HUES48 (cell line): ENCODE results near the gene ISCA1.

ENCODE experiments used
- H3K27ac ChIP-seq: one replicate; pipeline ENCODE4 v1.7.0; 2013; ENCODE audit warnings: low read depth, low read length, inconsistent platforms
- H3K27me3 ChIP-seq: 2 replicates; pipeline ENCODE4 v1.6.1; 2013; ENCODE audit warnings: mild to moderate bottlenecking, low read length; ENCODE audit not compliant: control insufficient read depth, insufficient read depth
- H3K36me3 ChIP-seq: 2 replicates; pipeline ENCODE4 v1.6.1; 2013; ENCODE audit warnings: low read length; ENCODE audit not compliant: control insufficient read depth, insufficient read depth
- H3K4me1 ChIP-seq: 2 replicates; pipeline ENCODE4 v1.6.1; 2013; ENCODE audit warnings: mild to moderate bottlenecking, low read length; ENCODE audit not compliant: control insufficient read depth, insufficient read depth
- H3K4me3 ChIP-seq: 2 replicates; pipeline ENCODE4 v1.5.1; 2013; ENCODE audit warnings: mild to moderate bottlenecking, low read depth, low read length
- H3K9ac ChIP-seq: 2 replicates; pipeline ENCODE4 v1.6.1; 2013; ENCODE audit warnings: mild to moderate bottlenecking, low read depth, low read length, moderate library complexity
- H3K9me3 ChIP-seq: 2 replicates; pipeline ENCODE4 v1.6.1; 2013; ENCODE audit warnings: low read length; ENCODE audit not compliant: control insufficient read depth, insufficient read depth

The ISCA1 gene

GRCh38 chr9:86230858-86231257 lies 51.5 kb downstream of the ISCA1 start:
- H3K27ac ChIP-seq: no peak overlapping the region
- no peaks in the 10 kb centered on the region for H3K36me3 ChIP-seq
- no peaks in the 10 kb centered on the region for H3K4me1 ChIP-seq
- H3K9ac ChIP-seq: no peak overlapping the region
- no peak overlapping the region for H3K4me3 ChIP-seq
- no peaks in the 10 kb centered on the region for H3K27me3 ChIP-seq
- H3K9me3 ChIP-seq: no peaks in the 10 kb centered on the region

- Histone ChIP-seq H3K36me3 (no peaks in the 10 kb centered on the region), H3K4me3 (no peak overlapping the region), H3K9ac (no peak overlapping the region), H3K27ac (no peak overlapping the region), H3K4me1 (no peaks in the 10 kb centered on the region), H3K9me3 (no peaks in the 10 kb centered on the region), H3K27me3 (no peaks in the 10 kb centered on the region)
Observed at GRCh38 chr9:86222667-86223066, 59.7 kb downstream of the ISCA1 start.

- H3K9ac ChIP-seq: no peak overlapping the region
- H3K4me1 ChIP-seq: no peaks in the 10 kb centered on the region
- H3K36me3 ChIP-seq: no peaks in the 10 kb centered on the region
- no peaks in the 10 kb centered on the region for H3K9me3 ChIP-seq
- H3K4me3 ChIP-seq: no peak overlapping the region
- H3K27me3 ChIP-seq: no peaks in the 10 kb centered on the region
- no peak overlapping the region for H3K27ac ChIP-seq
Observed at GRCh38 chr9:86219606-86220005, 62.7 kb downstream of the ISCA1 start.

GRCh38 chr9:86217076-86217755 lies 65.1 kb downstream of the ISCA1 start:
- Histone ChIP-seq H3K27ac (no peak overlapping the region), H3K4me1 (no peaks in the 10 kb centered on the region), H3K4me3 (no peak overlapping the region), H3K36me3 (no peaks in the 10 kb centered on the region), H3K27me3 (no peaks in the 10 kb centered on the region), H3K9ac (no peak overlapping the region), H3K9me3 (no peaks in the 10 kb centered on the region)
